H1 (cell line): ENCODE results near the gene LSR. TPM values are rescaled to one million over a fixed set of nuclear protein-coding genes. Genes with fewer than 3 reads are reported as not detected.

Source experiments
- EGR1 ChIP-seq: IDR thresholded peaks from 2 replicates; pipeline ENCODE4 v1.6.1; 2011; ENCODE audit warnings: low read depth, low read length, borderline replicate concordance
- POLR2AphosphoS5 ChIP-seq: IDR thresholded peaks from 2 replicates; pipeline ENCODE4 v1.6.1; 2011; ENCODE audit warnings: low read depth, low read length
- RXRA ChIP-seq: IDR thresholded peaks from 2 replicates; pipeline ENCODE4 v1.6.1; 2011; ENCODE audit warnings: low read depth, mild to moderate bottlenecking, low read length, moderate library complexity; ENCODE audit not compliant: insufficient read depth
- polyA plus RNA-seq, 7 experiments: library from polyadenylated mRNA; depleted of rRNA in 3 of 7; stranded (reverse) in 5 of 7; unstranded in 2 of 7; fragments of >200 nt in 5 of 7; fragments of 200-250 nt in 2 of 7; gene quantifications; 1 replicate in 5 of 7; 2 replicates in 1 of 7; 4 replicates in 1 of 7; pipeline versions ENCODE4 v1.2.1 to v1.2.3, GENCODE V29; 2011 to 2013; ENCODE audit warnings: missing spikeins in 2 of 7, mixed read lengths in 2 of 7
- total RNA-seq: library from RNA; stranded (reverse); fragmentation: NEBNext Ultra II Directional; extraction: Animal tissue kit (Norgen Biotek cat#: 25700); gene quantifications from 2 replicates; pipeline ENCODE4 v1.2.1, GENCODE V29; 2021

Gene LSR
- total and polyA plus RNA-seq, 2 of the 8 experiments (the other 6 are each of a cell fraction or from before 2014, with no cell fraction given): 159 to 186 TPM

GRCh38 chr19:35265126-35265899 lies 16.5 kb downstream of the LSR start (continued):
- no peak for TF ChIP-seq RXRA
- no peak for TF ChIP-seq EGR1
- no peak; the same call in none of the 2 replicates for TF ChIP-seq POLR2AphosphoS5
